WERI-Rb-1 (cell line): ENCODE results near the gene BHLHE40.

ENCODE experiments used
- DNase-seq: peaks from one replicate; pipeline ENCODE4 v3.0.0-alpha.2; 2020
- H3K27ac ChIP-seq: fragments of 250-450 bp; sonication (Bioruptor Pico); 2 replicates; pipeline ENCODE4 v1.5.1; 2020; ENCODE audit warnings: mild to moderate bottlenecking, moderate library complexity
- H3K27me3 ChIP-seq: fragments of 250-450 bp; sonication (Bioruptor Pico); 2 replicates; pipeline ENCODE4 v1.5.1; 2021; ENCODE audit warnings: mild to moderate bottlenecking, low read depth, moderate library complexity; ENCODE audit not compliant: insufficient read depth, severe bottlenecking
- H3K36me3 ChIP-seq: fragments of 250-450 bp; sonication (Bioruptor Pico); 2 replicates; pipeline ENCODE4 v1.5.1; 2020; ENCODE audit warnings: mild to moderate bottlenecking, moderate library complexity
- H3K4me3 ChIP-seq: 2 replicates; pipeline ENCODE4 v1.5.1; 2011; ENCODE audit warnings: low read depth, mild to moderate bottlenecking, control low read depth, low read length
- H3K9me3 ChIP-seq: fragments of 250-450 bp; sonication (Bioruptor Pico); 2 replicates; pipeline ENCODE4 v1.5.1; 2021; ENCODE audit warnings: mild to moderate bottlenecking, moderate library complexity; ENCODE audit not compliant: severe bottlenecking
- TF ChIP-seq, protein P1 (sequence below): IDR thresholded peaks from 2 replicates; pipeline ENCODE4 v1.5.1; 2011; ENCODE audit warnings: low read depth, mild to moderate bottlenecking, control low read depth, inconsistent platforms, low read length

Gene BHLHE40

DNA sequence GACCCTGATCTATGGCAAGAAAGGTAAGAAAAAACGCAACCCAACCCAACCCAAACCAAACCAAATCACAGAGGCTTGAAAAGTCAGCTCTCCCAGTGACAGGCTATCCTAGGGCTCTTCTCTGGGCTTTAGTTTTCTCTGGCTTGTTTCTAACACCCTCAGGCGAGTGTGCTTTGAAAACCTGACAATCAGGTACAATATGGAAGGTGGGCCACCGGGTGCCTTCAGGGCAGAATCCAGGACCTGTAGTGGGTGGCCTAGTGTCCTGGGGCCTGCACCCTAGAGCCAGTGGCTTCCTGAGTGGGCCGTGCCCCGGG, 46.8 kb downstream of the BHLHE40 start:
- H3K4me3 ChIP-seq: no peak overlapping the region
- TF ChIP-seq, protein P1, sequence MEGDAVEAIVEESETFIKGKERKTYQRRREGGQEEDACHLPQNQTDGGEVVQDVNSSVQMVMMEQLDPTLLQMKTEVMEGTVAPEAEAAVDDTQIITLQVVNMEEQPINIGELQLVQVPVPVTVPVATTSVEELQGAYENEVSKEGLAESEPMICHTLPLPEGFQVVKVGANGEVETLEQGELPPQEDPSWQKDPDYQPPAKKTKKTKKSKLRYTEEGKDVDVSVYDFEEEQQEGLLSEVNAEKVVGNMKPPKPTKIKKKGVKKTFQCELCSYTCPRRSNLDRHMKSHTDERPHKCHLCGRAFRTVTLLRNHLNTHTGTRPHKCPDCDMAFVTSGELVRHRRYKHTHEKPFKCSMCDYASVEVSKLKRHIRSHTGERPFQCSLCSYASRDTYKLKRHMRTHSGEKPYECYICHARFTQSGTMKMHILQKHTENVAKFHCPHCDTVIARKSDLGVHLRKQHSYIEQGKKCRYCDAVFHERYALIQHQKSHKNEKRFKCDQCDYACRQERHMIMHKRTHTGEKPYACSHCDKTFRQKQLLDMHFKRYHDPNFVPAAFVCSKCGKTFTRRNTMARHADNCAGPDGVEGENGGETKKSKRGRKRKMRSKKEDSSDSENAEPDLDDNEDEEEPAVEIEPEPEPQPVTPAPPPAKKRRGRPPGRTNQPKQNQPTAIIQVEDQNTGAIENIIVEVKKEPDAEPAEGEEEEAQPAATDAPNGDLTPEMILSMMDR: no peak
- H3K27ac ChIP-seq: no peak overlapping the region
- no peaks in the 10 kb centered on the region for H3K36me3 ChIP-seq
- DNase-seq: no peak
- no peaks in the 10 kb centered on the region for H3K27me3 ChIP-seq
- no peaks in the 10 kb centered on the region for H3K9me3 ChIP-seq

DNA sequence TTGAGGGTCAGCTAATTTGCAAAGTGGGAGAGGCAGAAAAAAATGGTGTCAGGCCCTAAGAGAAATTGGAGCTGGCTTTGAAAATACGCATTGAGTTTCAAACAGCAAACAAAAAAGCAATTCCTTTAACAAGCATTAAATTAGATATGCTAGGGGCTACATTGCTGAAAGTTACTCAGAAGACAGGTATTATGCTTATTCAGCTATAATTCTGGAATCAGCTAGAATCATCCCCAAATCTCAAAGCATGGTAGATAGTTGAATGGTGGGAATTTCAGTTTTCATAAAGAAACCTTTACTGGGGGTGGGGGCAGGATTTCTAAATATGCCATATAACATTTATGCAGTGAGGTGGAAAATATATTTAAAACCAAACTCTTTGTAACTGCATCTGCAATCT, 50.5 kb downstream of the BHLHE40 start:
- no peaks in the 10 kb centered on the region for H3K9me3 ChIP-seq
- H3K4me3 ChIP-seq: no peak overlapping the region
- no peaks in the 10 kb centered on the region for H3K36me3 ChIP-seq
- H3K27ac ChIP-seq: no peak overlapping the region
- TF ChIP-seq, protein P1: no peak
- no peak for DNase-seq
- H3K27me3 ChIP-seq: no peaks in the 10 kb centered on the region

DNA sequence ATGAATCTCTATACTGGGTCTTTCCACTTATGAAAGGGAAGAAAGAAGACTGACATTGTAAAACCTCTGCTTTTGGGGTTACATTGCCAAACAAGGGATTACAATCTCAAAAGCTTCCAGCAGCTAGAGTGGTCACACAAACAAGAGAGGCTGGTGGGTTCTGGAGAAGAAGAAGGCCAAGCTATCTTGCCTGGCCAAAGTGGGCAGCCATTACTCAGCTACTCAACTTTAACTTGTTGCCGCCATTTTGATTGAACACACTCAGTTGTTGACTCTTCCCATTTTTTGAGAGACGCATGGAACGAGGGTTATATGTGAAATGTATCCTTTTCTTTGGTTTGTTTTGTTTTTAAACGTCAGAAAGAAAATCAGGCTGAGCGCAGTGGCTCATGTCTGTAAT, 50.9 kb downstream of the BHLHE40 start:
- TF ChIP-seq, protein P1: no peak
- H3K36me3 ChIP-seq: no peaks in the 10 kb centered on the region
- no peak overlapping the region for H3K27ac ChIP-seq
- DNase-seq: no peak
- H3K4me3 ChIP-seq: no peak overlapping the region
- no peaks in the 10 kb centered on the region for H3K9me3 ChIP-seq
- no peaks in the 10 kb centered on the region for H3K27me3 ChIP-seq

DNA sequence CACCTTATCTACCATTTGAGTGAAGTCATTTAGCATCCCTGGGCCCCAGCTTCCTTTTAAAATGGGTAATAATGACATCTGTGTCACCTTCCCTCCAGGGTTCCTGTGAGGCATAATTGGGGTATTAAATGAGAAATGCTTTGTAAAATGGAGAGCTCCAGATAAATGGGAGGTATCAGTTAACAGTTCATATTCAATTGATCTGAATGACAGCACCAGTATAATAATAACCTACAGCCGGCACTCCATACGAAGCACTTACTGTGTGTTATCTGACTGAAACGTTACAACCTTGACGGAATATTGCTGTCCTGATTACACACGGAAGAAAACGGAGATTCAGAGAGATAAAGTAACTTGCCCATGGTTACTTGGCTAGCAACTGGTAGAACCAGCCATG, 53.6 kb downstream of the BHLHE40 start:
- DNase-seq: no peak
- TF ChIP-seq, protein P1: no peak
- no peak overlapping the region for H3K27ac ChIP-seq
- no peak overlapping the region for H3K4me3 ChIP-seq
- H3K9me3 ChIP-seq: no peaks in the 10 kb centered on the region
- no peaks in the 10 kb centered on the region for H3K36me3 ChIP-seq
- H3K27me3 ChIP-seq: no peaks in the 10 kb centered on the region
